ENCODE measurements around the gene PTPA.
A peak's percentile ranks its signal among the peaks of the same experiment; 100 is the strongest.

Gene PTPA

GRCh38 chr9:129084087-129084486, 27.1 kb upstream of the PTPA start:
- DNase-seq = no peak

GRCh38 chr9:129089246-129089645, 22.0 kb upstream of the PTPA start:
- DNase-seq = no peak

- DNase-seq = no peak
These were observed 17.4 kb upstream of the PTPA start for GRCh38 chr9:129093602-129094386.

- DNase-seq = no peak
These were observed 16.6 kb upstream of the PTPA start for GRCh38 chr9:129094387-129095169.

- no peak for DNase-seq
These were observed 16.0 kb upstream of the PTPA start for GRCh38 chr9:129095170-129095667.

- DNase-seq = no peak
These were observed 15.3 kb upstream of the PTPA start for GRCh38 chr9:129095908-129096307.

- no peak for DNase-seq
These were observed 13.4 kb upstream of the PTPA start for GRCh38 chr9:129097671-129098306.

- no peak for DNase-seq
These were observed 12.9 kb upstream of the PTPA start for GRCh38 chr9:129098328-129098727.

GRCh38 chr9:129100383-129101169, 10.6 kb upstream of the PTPA start:
- no peak for DNase-seq

- DNase-seq = no peak
These were observed 9.9 kb upstream of the PTPA start for GRCh38 chr9:129101279-129101678.

- no peak for DNase-seq
These were observed 9.1 kb upstream of the PTPA start for GRCh38 chr9:129102095-129102525.

- peak; percentile 37 for DNase-seq
These were observed 8.2 kb upstream of the PTPA start for GRCh38 chr9:129102791-129103594.

- DNase-seq = no peak
These were observed 7.6 kb upstream of the PTPA start for GRCh38 chr9:129103595-129103965.

- no peak for DNase-seq
These were observed 7.2 kb upstream of the PTPA start for GRCh38 chr9:129104051-129104450.

- DNase-seq = no peak
These were observed 5.1 kb upstream of the PTPA start for GRCh38 chr9:129105857-129106694.

- no peak for DNase-seq
These were observed 3.6 kb upstream of the PTPA start for GRCh38 chr9:129107651-129108050.

- no peak for DNase-seq
These were observed 3.0 kb upstream of the PTPA start for GRCh38 chr9:129108083-129108804.

- DNase-seq = no peak
These were observed 2.2 kb upstream of the PTPA start for GRCh38 chr9:129108805-129109536.

- DNase-seq = peak; percentile 34
These were observed 1.7 kb upstream of the PTPA start for GRCh38 chr9:129109537-129109903.

Measured in stimulated activated CD8-positive, alpha-beta memory T cell treated with anti-CD3 and anti-CD28 coated beads, Interleukin-4, amount 100 ng/mL, for 48 hours (primary cell).